ENCODE measurements around the gene RBBP5. TPM values are rescaled to one million over a fixed set of nuclear protein-coding genes. Genes with fewer than 3 reads are reported as not detected.

The RBBP5 gene
- total RNA-seq, 1 experiment from 2014 or later: 17.3 TPM

DNA sequence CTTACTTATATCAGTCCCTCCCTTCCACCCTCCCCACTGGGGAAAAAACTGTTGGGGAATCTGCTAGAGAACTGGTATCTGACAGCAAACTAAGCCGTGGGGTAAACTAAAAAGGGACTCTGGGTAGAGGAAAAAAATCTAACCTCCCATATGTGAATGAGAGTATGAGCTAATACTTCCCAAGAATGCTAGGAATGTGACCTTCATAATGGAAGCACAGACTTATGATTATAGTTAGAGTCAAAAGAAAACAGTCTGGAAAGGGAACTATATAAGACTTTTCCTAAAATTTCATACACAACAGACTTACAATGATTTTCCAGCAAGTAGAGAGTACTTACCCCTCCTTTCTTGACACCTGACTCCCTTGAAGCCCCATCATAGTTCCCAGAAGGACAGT is 23.0 kb upstream of the RBBP5 start:
- Histone ChIP-seq H3K27me3 (ENCODE audit: insufficient read depth, low read length) (no peaks in the 10 kb centered on the region), H2BK15ac (ENCODE audit: low read depth, low read length) (no peak overlapping the region), H2BK20ac (ENCODE audit: low read depth, low read length, poor library complexity, severe bottlenecking) (no peak overlapping the region), H3K4ac (ENCODE audit: low read depth, low read length) (no peak overlapping the region), H3K23ac (ENCODE audit: insufficient read length, low read depth, low read length) (no peak overlapping the region), H3K56ac (ENCODE audit: insufficient read length, low read depth, low read length) (no peak overlapping the region), H2BK120ac (ENCODE audit: low read depth, low read length, poor library complexity, severe bottlenecking) (no peak overlapping the region), H3K18ac (ENCODE audit: insufficient read length, low read depth, low read length) (no peak overlapping the region), H3K27ac (ENCODE audit: insufficient read length, low read depth, low read length) (no peak overlapping the region), H4K5ac (ENCODE audit: insufficient read length, low read depth, low read length) (no peak overlapping the region), H3K4me1 (ENCODE audit: insufficient read depth, low read length) (no peaks in the 10 kb centered on the region), H3T11ph (ENCODE audit: low read length) (no peak overlapping the region), H2AFZ (ENCODE audit: low read length) (no peak overlapping the region), H3K23me2 (ENCODE audit: insufficient read length, low read depth, low read length, poor library complexity, severe bottlenecking) (no peaks in the 10 kb centered on the region), H3K9me3 (ENCODE audit: control insufficient read depth, low read depth, low read length) (no peaks in the 10 kb centered on the region), H3K9ac (ENCODE audit: extremely low read depth, insufficient read length, low read length) (no peak overlapping the region), H4K91ac (ENCODE audit: insufficient read length, low read depth, low read length) (no peak overlapping the region), H3K4me2 (ENCODE audit: insufficient read depth, insufficient read length, low read length) (no peak overlapping the region), H4K8ac (replicated peaks; ENCODE audit: insufficient read length, low read depth, low read length) (no peak overlapping the region), H2AK5ac (ENCODE audit: insufficient read length, low read length) (no peak overlapping the region), H3K79me2 (ENCODE audit: insufficient read depth, low read length) (no peaks in the 10 kb centered on the region), H3K14ac (ENCODE audit: insufficient read depth, low read length) (no peak overlapping the region), H2BK12ac (ENCODE audit: insufficient read length, low read depth, low read length) (no peak overlapping the region), H3K79me1 (ENCODE audit: insufficient read depth, low read depth, low read length, poor library complexity, severe bottlenecking) (no peaks in the 10 kb centered on the region), H2BK5ac (ENCODE audit: insufficient read length, low read length) (no peak overlapping the region), H4K20me1 (ENCODE audit: control insufficient read depth, insufficient read depth, insufficient read length) (no peaks in the 10 kb centered on the region)
- Mint-ChIP-seq H3K36me3 (ENCODE audit: insufficient read depth in 1 of 3, low read depth in 3 of 3) (peaks cover 15 to 28% (median 23%) of the 10 kb centered on the region in 3 experiments), H3K27ac (no peak overlapping the region; a peak in 1 of 7 replicates), H3K27me3 (ENCODE audit: low read depth) (no peaks in the 10 kb centered on the region), H3K4me3 (no peak overlapping the region), H3K4me1 (peaks cover 20 to 24% of the 10 kb centered on the region in 2 experiments), H3K9me3 (peaks cover 0 to 3% of the 10 kb centered on the region in 2 experiments; a peak in 3 of 5 replicates)
- no peak for DNase-seq
- no peak for TF ChIP-seq CTCF (conservative IDR thresholded peaks at IDR 0.05)
- no CpG with 5 or more reads among the region's 1 CpG for WGBS (ENCODE audit: extremely low coverage, insufficient read length, low lambda C conversion rate)
